Neuronal stem cell (in vitro differentiated cells): Measurements from ENCODE around the gene APOBEC3A.

Experiments
- DNase-seq: peaks from one replicate; pipeline ENCODE4 v3.0.0-alpha.2; 2013; ENCODE audit warnings: low spot score
- H2AFZ ChIP-seq: one replicate; pipeline ENCODE4 v1.6.1; 2013; ENCODE audit warnings: mild to moderate bottlenecking, low read length, inconsistent platforms
- H2AK5ac ChIP-seq: 2 replicates; pipeline ENCODE4 v1.6.1; 2013; ENCODE audit warnings: low read depth, mild to moderate bottlenecking, inconsistent platforms, low read length, moderate library complexity, mixed read lengths
- H2BK120ac ChIP-seq: 2 replicates; pipeline ENCODE4 v1.6.1; 2013; ENCODE audit warnings: low read depth, mild to moderate bottlenecking, inconsistent platforms, low read length, moderate library complexity, mixed read lengths
- H2BK12ac ChIP-seq: one replicate; pipeline ENCODE4 v1.6.1; 2013; ENCODE audit warnings: low read length, inconsistent platforms
- H2BK15ac ChIP-seq: 2 replicates; pipeline ENCODE4 v1.6.1; 2013; ENCODE audit warnings: mild to moderate bottlenecking, low read length, inconsistent platforms, mixed read lengths
- H2BK5ac ChIP-seq: one replicate; pipeline ENCODE4 v1.6.1; 2013; ENCODE audit warnings: inconsistent platforms, mild to moderate bottlenecking, low read length, moderate library complexity
- H3K14ac ChIP-seq: one replicate; pipeline ENCODE4 v1.6.1; 2013; ENCODE audit warnings: low read length, inconsistent platforms
- H3K18ac ChIP-seq: 2 replicates; pipeline ENCODE4 v1.6.1; 2013; ENCODE audit warnings: low read length, inconsistent platforms
- H3K23ac ChIP-seq: 2 replicates; pipeline ENCODE4 v1.6.1; 2013; ENCODE audit warnings: low read depth, mild to moderate bottlenecking, mixed read lengths, low read length, inconsistent platforms; ENCODE audit not compliant: poor library complexity
- H3K27ac ChIP-seq: replicated peaks from 3 replicates; pipeline ENCODE4 v1.5.1; 2013; ENCODE audit warnings: low read length, inconsistent platforms
- H3K27me3 ChIP-seq, 3 experiments: 2 replicates each; pipeline ENCODE4 v1.6.1; 2013; ENCODE audit warnings: low read length in 3 of 3, mild to moderate bottlenecking in 2 of 3, inconsistent platforms in 1 of 3, low read depth in 1 of 3, mixed read lengths in 1 of 3, moderate library complexity in 1 of 3; ENCODE audit not compliant: control insufficient read depth in 3 of 3, insufficient read depth in 3 of 3
- H3K36me3 ChIP-seq, 2 donors: replicated peaks in 1 of 2; 2 replicates each; pipeline ENCODE4 v1.6.1; 2013; ENCODE audit warnings: low read length in 2 of 2; ENCODE audit not compliant: control insufficient read depth in 2 of 2, insufficient read depth in 2 of 2
- H3K4ac ChIP-seq: 2 replicates; pipeline ENCODE4 v1.6.1; 2013; ENCODE audit warnings: inconsistent platforms, mild to moderate bottlenecking, low read length, moderate library complexity
- H3K4me1 ChIP-seq, 2 donors: 1 replicate in 1 of 2; 2 replicates in 1 of 2; pipeline ENCODE4 v1.6.1; 2013; ENCODE audit warnings: low read length in 2 of 2, low read depth in 1 of 2; ENCODE audit not compliant: control insufficient read depth in 2 of 2, insufficient read depth in 1 of 2
- H3K4me2 ChIP-seq: one replicate; pipeline ENCODE4 v1.6.1; 2013; ENCODE audit warnings: mild to moderate bottlenecking, low read length, inconsistent platforms; ENCODE audit not compliant: insufficient read depth, poor library complexity, severe bottlenecking
- H3K4me3 ChIP-seq, 2 donors: 2 replicates each; pipeline ENCODE4 v1.5.1; 2013; ENCODE audit warnings: low read length in 2 of 2, mild to moderate bottlenecking in 2 of 2, inconsistent platforms in 1 of 2, moderate library complexity in 1 of 2
- H3K79me1 ChIP-seq: one replicate; pipeline ENCODE4 v1.6.1; 2013; ENCODE audit warnings: low read depth, mild to moderate bottlenecking, inconsistent platforms, low read length, moderate library complexity
- H3K9ac ChIP-seq: one replicate; pipeline ENCODE4 v1.6.1; 2013; ENCODE audit warnings: mild to moderate bottlenecking, low read depth, low read length, inconsistent platforms; ENCODE audit not compliant: poor library complexity
- H3K9me3 ChIP-seq, 2 donors: replicated peaks in 1 of 2; 2 replicates each; pipeline versions ENCODE3 to v1.6.1; 2013; ENCODE audit warnings: low read length in 2 of 2, mild to moderate bottlenecking in 2 of 2, inconsistent platforms in 1 of 2, low read depth in 1 of 2, mixed read lengths in 1 of 2, moderate library complexity in 1 of 2; ENCODE audit not compliant: control insufficient read depth in 2 of 2, insufficient read depth in 1 of 2
- H4K8ac ChIP-seq: one replicate; pipeline ENCODE4 v1.6.1; 2013; ENCODE audit warnings: low read depth, mild to moderate bottlenecking, inconsistent platforms, low read length, moderate library complexity
- H4K91ac ChIP-seq: one replicate; pipeline ENCODE4 v1.6.1; 2013; ENCODE audit warnings: low read length, low read depth, mild to moderate bottlenecking, inconsistent platforms; ENCODE audit not compliant: poor library complexity
- WGBS, 2 donors: extraction: QIAGEN DNeasy Blood & Tissue Kit; methylation state at CpG; one replicate each; pipeline ENCODE4 v1.1.7; 2013; ENCODE audit warnings: missing lambda C conversion rate in 2 of 2, mixed read lengths in 1 of 2; ENCODE audit not compliant: insufficient read length in 2 of 2, insufficient replicate concordance in 1 of 2; ENCODE audit errors: extremely low coverage in 2 of 2; 5-methylcytosine and 5-hydroxymethylcytosine counted together

Gene APOBEC3A

DNA sequence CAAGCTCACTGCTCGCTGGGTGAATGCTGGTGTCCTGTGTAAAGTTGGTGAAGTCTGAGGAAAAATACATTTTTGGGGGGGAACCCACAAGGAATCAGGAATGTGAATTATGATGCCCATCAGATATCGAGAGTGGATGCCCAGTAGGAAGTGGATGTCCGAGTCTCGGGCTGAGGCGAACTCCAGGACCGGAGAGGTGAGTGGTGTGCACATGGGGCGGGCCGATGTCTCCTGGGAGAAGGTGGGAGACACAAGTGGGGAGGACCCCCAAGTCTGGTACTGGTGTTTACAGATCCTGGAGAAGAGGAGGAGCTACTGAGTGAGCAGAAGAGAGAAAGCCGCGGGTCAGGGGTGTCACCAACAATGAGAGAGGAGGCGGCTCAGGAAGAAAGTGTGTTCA is 19.2 kb upstream of the APOBEC3A start:
- Histone ChIP-seq H3K36me3 (no peaks in the 10 kb centered on the region), H3K4me2 (no peak overlapping the region), H3K4me1 (peaks cover 0 to 3% of the 10 kb centered on the region in 2 donors), H3K18ac (no peak overlapping the region), H2AK5ac (no peak overlapping the region), H3K14ac (no peak overlapping the region), H4K8ac (no peak overlapping the region), H3K27ac (no peak overlapping the region), H2BK15ac (no peak overlapping the region), H3K9ac (no peak overlapping the region), H3K4ac (no peak overlapping the region), H2BK5ac (no peak overlapping the region), H3K23ac (no peak overlapping the region), H2AFZ (no peak overlapping the region), H2BK12ac (no peak overlapping the region), H3K27me3 (peaks cover 0 to 25% (median 0%) of the 10 kb centered on the region in 3 experiments), H4K91ac (no peak overlapping the region), H3K4me3 (no peak overlapping the region), H3K79me1 (peaks cover 2% of the 10 kb centered on the region), H2BK120ac (no peak overlapping the region), H3K9me3 (peaks cover 0 to 5% of the 10 kb centered on the region in 2 donors)
- DNase-seq = no peak
- no CpG with 5 or more reads among the region's 11 CpGs for WGBS, 2 donors

DNA sequence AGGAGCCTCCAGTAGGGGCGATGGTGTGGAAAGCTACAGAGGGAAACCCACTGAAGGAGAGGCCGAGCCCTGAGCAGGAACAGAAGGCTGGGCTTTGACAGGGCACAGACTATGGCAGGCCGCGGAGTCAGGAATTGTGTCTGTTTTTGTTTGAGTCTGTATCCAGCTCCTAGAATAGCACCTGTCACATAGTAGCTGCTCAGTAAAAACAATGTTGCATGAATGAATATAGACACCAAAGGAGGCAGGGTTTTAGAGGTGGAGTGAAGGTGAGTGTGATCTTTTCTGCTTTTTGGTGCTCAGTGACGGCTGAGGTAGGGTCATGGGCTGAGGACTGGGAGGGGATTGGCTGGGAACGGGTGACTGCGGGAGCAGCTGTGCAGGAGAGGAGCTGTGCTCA is 18.5 kb upstream of the APOBEC3A start:
- Histone ChIP-seq H4K8ac (no peak overlapping the region), H3K27me3 (peaks cover 0 to 30% (median 0%) of the 10 kb centered on the region in 3 experiments), H2AFZ (no peak overlapping the region), H3K9ac (no peak overlapping the region), H3K27ac (no peak overlapping the region), H3K36me3 (no peaks in the 10 kb centered on the region), H3K4me3 (no peak overlapping the region), H3K9me3 (peaks cover 0 to 5% of the 10 kb centered on the region in 2 donors), H3K4me2 (no peak overlapping the region), H2BK12ac (no peak overlapping the region), H2BK5ac (no peak overlapping the region), H3K23ac (no peak overlapping the region), H2AK5ac (no peak overlapping the region), H2BK15ac (no peak overlapping the region), H3K18ac (no peak overlapping the region), H2BK120ac (no peak overlapping the region), H3K4ac (no peak overlapping the region), H4K91ac (no peak overlapping the region), H3K14ac (no peak overlapping the region), H3K4me1 (peaks cover 0 to 5% of the 10 kb centered on the region in 2 donors), H3K79me1 (peaks cover 2% of the 10 kb centered on the region)
- no CpG with 5 or more reads among the region's 7 CpGs for WGBS, 2 donors
- no peak for DNase-seq

GRCh38 chr22:38940811-38941384 is 16.5 kb upstream of the APOBEC3A start:
- Histone ChIP-seq H3K27me3 (peaks cover 0 to 30% (median 0%) of the 10 kb centered on the region in 3 experiments), H3K4me2 (no peak overlapping the region), H2BK5ac (no peak overlapping the region), H3K4me3 (no peak overlapping the region), H4K91ac (no peak overlapping the region), H3K18ac (no peak overlapping the region), H2BK120ac (no peak overlapping the region), H3K14ac (no peak overlapping the region), H3K9ac (no peak overlapping the region), H3K36me3 (no peaks in the 10 kb centered on the region), H3K9me3 (peaks cover 0 to 3% of the 10 kb centered on the region in 2 donors), H3K79me1 (peaks cover 2% of the 10 kb centered on the region), H4K8ac (no peak overlapping the region), H2AFZ (no peak overlapping the region), H3K23ac (no peak overlapping the region), H2BK15ac (no peak overlapping the region), H3K4ac (no peak overlapping the region), H3K4me1 (peaks cover 0 to 5% of the 10 kb centered on the region in 2 donors), H3K27ac (no peak overlapping the region), H2AK5ac (no peak overlapping the region), H2BK12ac (no peak overlapping the region)
- no peak for DNase-seq
- WGBS, 2 donors = no CpG with 5 or more reads among the region's 6 CpGs

DNA sequence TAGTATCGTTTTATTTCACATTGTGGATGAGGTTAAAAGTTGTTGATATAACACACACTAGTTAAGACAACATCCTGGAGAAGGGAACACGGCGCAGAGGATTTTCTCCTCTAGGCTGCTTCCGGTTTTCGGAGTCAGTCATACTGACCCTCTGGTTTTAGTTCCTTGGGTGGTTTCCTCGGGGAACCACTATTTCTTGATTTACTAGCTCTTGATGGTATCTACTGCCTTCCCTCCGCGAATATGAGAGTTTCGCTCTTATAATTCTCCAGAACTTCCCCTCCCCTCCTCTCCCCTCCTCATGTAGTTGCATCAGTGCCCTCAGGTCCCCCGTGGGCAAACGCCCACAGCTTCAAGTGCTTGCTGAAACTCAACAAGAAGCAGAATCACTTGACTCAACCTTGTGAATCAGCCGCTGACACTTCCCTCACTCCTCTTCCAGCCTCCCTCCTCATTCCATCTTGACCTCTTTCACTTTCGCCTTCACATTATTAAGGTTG is 15.9 kb upstream of the APOBEC3A start:
- H2BK15ac ChIP-seq = no peak overlapping the region
- peaks cover 0 to 29% (median 0%) of the 10 kb centered on the region in 3 experiments for H3K27me3 ChIP-seq
- no CpG with 5 or more reads among the region's 13 CpGs for WGBS, 2 donors
- no peak overlapping the region for H3K4me3 ChIP-seq
- no peak overlapping the region for H2BK120ac ChIP-seq
- peaks cover 0 to 3% of the 10 kb centered on the region in 2 donors for H3K9me3 ChIP-seq
- peaks cover 2% of the 10 kb centered on the region for H3K79me1 ChIP-seq
- no peak overlapping the region for H3K18ac ChIP-seq
- H4K91ac ChIP-seq = no peak overlapping the region
- H3K23ac ChIP-seq = no peak overlapping the region
- no peaks in the 10 kb centered on the region for H3K36me3 ChIP-seq
- no peak overlapping the region for H3K4ac ChIP-seq
- H4K8ac ChIP-seq = no peak overlapping the region
- no peak overlapping the region for H3K9ac ChIP-seq
- no peak overlapping the region for H2BK12ac ChIP-seq
- no peak overlapping the region for H3K14ac ChIP-seq
- no peak overlapping the region for H2BK5ac ChIP-seq
- H2AK5ac ChIP-seq = no peak overlapping the region
- peaks cover 0 to 6% of the 10 kb centered on the region in 2 donors for H3K4me1 ChIP-seq
- H3K4me2 ChIP-seq = no peak overlapping the region
- H3K27ac ChIP-seq = no peak overlapping the region
- H2AFZ ChIP-seq = no peak overlapping the region
- no peak for DNase-seq
